HG03439 (cell line): ENCODE measurements around the gene FAM216A.

Source experiments
- ATAC-seq: cut with Tn5 transposase; IDR thresholded peaks from one replicate; pipeline ENCODE4 v1.9.1; 2021; ENCODE audit warnings: mild to moderate bottlenecking, moderate library complexity; ENCODE audit not compliant: unreplicated experiment

FAM216A gene

DNA sequence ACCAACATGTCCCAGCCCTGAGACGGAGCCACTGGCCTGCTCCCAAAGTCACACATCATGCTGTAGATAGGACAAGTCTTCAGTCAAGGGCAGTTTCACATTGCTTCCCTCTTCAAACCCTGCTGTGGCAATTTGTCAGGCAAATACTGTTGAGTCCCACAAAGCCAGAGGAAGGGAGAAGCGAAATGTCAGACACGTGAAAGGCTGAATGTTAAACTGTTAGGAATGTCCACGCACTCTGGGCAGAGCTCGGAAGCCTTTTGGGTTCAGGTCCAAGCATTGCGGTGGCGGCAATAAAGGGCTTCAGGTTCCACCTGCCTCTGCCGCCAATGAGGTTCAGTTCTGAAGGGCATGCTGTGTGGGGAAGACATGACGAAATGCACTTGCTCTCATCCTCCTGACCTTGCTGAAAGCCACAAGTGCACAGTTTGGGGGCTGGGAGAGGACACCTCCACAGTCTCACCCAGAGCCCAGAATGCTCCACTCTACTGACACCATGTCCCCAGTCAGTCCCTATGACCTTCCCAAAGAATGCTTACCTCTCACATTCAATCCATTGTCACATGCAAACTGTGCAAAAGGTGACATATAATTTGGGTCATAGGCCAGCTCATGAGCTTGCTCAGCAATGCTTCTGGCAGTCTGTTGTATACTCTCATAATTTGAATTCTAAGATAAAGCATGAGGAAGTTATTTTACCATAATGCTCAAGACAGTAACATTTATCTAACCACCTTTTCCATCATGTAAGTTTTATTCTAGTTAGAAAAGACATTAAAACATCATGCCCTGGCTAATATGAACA is 69.2 kb downstream of the FAM216A start:
- ATAC-seq = no peak

DNA sequence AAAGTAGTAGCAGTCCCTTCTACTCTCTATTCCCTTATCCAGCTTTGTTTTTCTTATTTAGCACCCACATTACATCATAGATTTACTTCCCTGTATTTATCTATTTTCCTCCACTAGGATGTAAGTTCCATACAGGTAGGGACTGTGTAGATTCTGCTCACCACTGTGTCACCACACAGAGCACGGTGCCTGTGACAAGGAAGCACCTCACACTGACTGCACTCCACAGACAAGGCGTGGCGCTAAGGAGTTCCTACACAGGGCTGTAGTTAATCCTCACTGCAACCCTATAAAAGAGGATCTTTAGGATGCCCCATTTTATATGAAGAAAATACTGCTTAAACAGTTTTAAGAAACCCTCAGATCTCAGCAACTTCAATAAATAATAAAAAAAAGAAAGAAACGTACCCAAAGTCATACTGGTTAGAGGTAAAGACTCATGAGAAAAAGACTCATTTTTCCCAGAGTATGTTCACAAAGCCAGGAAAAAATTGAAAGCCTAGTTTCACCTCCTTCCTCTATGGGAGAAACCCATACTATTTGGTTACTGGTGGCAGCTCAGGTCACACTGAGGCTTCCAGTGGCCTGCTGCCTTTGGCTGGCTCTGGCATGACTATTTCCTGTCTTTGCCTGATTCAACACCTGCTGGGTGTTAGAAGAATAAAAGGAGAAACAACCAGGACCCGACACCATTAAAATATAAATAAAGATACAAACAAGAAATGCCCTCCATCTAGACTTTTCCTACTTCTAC is 70.4 kb downstream of the FAM216A start:
- no peak for ATAC-seq
